NCI-H146 treated with DMSO at 0.1 percent for 48 hours (cell line): ENCODE measurements around the gene CATSPER4.

Source experiments
- DNase-seq: peaks from one replicate; lab custom pipeline; 2025; ENCODE audit not compliant: unreplicated experiment; lab: John Stamatoyannopoulos, UW

The CATSPER4 gene

DNA sequence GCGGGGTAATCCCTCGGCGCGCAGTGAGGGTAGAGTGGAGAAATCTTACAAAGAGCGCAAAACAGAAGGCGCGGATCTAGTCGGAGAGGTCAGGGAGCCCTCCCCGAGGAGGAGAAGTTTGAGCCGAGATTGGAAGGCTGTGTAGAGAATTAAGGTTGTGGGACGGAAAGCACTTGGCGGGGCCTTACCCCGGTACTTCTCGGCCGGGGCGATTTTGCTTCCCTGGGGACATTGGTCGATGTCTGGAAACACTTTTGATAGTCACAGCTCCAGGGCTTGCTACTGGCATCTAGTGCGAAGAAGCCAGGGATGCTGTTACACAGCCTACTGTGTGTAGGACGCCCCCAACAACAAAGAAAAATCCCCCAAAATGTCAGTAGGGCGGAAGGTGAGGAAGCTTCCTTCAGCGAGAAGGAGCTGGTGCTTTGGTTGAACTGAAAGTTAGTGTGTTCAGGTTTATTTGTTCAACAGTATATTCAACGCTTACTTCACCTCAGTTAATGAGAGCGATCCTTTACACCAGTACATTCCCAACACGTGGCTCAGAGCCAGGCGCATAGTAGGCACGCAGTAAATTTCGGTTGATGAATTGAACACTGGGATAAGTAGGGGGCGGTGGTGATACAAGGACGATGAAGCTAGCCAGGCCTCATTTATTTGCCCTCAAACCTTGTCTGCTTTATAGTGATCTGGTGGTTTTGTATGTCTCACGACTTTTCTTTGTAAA lies 44.4 kb downstream of the CATSPER4 start:
- DNase-seq: no peak

DNA sequence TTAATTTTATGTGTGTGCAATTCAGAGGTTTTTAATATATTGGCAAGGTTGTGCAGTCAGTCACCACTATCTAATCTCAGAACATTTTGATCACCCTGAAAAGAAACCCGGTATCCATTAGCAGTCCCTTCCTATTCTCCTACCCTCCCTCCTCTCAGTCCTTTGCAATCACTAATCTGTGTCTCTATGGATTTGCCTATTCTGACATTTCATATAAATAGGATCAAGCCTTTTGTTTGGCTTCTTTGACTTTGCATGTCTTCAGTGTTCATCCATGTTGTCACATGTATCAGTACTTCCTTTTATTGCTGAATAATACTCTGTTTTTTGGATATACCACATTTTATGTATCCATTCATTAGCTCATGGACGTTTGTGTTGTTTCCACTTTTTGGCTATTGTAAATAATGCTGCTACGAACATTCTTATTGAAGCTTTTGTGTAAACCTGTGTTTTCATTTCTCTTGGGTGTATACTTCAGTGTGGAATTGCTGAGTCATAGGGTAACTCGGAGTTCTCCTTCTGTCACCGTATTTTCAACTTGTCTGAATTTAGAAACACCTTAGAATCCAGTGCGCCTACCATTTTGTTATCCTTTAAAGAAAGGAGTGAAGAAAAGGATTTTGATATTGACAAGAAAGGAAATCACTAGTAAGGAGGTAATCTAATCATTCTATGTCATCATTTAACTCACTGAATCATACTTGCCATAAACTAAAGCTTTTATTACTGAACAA lies 47.0 kb downstream of the CATSPER4 start:
- no peak for DNase-seq

DNA sequence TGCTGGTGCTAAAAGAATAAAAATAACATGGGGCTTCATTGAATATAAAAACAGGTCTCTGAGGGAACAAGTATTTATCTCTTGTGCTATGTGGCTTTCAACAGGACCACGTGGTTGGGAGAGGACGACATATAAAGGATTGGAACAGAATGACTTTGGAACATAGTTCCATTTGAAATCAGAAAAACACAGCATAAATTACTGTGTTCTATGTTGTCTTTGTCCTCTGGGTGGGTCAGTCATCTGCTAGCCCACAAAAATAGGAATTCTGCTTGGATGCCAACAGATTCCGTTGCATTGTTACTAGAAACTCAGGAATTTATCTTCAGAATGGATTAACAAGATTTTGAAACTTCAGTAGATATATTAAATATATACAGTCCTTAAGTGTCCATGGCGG lies 49.5 kb downstream of the CATSPER4 start:
- no peak for DNase-seq
